ENCODE results near the gene MROH9.

DNA sequence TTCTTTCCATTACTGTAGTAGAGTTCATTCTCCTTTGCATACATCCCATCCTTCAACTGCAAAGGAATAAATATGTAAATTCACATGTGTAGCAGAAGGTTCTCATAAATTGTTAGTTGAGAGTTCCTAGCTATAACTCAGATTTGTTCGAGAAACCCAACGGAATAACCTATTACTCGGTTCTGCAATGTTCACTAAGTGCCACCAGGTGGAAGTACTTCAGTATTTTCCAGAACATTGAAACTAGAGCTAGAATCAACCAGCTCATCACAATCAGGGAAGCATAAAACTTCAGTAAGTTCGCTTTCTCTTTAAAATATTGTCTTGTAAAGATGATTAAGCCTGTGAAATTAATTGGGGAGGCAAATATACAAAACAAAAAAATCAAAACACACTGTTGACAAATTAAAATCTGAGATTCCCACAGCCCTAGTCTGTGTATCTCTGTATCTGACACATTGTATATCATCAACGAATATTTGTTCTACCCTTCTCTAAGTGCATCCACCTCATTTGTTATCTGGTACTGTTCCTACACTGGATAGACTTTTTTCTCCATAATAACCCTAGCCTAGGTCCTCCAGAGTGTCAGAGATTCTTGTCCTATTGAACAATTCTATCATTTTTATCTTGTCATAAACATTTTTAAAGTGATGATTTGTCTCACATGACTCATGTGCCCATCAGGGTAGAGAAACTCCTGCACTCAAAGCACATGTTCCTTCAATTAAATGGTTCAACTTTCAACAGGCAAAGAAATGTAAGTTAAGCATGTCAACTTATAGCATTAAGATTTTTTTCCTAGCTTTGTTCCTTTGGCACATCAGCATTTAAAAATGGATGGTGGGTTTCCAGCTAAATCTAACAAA, 31.9 kb downstream of the MROH9 start:
- TF ChIP-seq, protein P1, sequence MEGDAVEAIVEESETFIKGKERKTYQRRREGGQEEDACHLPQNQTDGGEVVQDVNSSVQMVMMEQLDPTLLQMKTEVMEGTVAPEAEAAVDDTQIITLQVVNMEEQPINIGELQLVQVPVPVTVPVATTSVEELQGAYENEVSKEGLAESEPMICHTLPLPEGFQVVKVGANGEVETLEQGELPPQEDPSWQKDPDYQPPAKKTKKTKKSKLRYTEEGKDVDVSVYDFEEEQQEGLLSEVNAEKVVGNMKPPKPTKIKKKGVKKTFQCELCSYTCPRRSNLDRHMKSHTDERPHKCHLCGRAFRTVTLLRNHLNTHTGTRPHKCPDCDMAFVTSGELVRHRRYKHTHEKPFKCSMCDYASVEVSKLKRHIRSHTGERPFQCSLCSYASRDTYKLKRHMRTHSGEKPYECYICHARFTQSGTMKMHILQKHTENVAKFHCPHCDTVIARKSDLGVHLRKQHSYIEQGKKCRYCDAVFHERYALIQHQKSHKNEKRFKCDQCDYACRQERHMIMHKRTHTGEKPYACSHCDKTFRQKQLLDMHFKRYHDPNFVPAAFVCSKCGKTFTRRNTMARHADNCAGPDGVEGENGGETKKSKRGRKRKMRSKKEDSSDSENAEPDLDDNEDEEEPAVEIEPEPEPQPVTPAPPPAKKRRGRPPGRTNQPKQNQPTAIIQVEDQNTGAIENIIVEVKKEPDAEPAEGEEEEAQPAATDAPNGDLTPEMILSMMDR (IDR thresholded peaks at IDR 0.05; ENCODE audit: insufficient read depth, low read length, poor library complexity, severe bottlenecking) = peak; percentile 26
- TF ChIP-seq EZH2phosphoT487 (conservative IDR thresholded peaks at IDR 0.05; ENCODE audit: low read length) = no peak

All from SU-DHL-6 (cell line).